Kidney (tissue), 14 donors: ENCODE data around the gene NTMT1. TPM values are rescaled to one million over a fixed set of nuclear protein-coding genes. Genes with fewer than 3 reads are reported as not detected.
"Not testable (repeated sequence)": the region's sequence is repeated elsewhere in the genome, so short reads cannot be mapped to it uniquely, and the experiment has no call there.

Experiments used
- DNase-seq, 5 donors: peaks; one replicate each; pipeline ENCODE4 v3.0.0-alpha.2; 2013 to 2020
- FAIRE-seq: peaks from 2 replicates; lab custom pipeline; 2012; peaks lifted over from hg19 to GRCh38; lab: Jason Lieb, UNC
- H3K27ac ChIP-seq, 2 donors: one replicate each; pipeline ENCODE4 v1.7.0; 2013; ENCODE audit warnings: low read depth in 2 of 2, low read length in 2 of 2, inconsistent platforms in 1 of 2
- H3K27me3 ChIP-seq: one replicate; pipeline ENCODE4 v1.7.1; 2013; ENCODE audit warnings: low read length, inconsistent platforms; ENCODE audit not compliant: control insufficient read depth, insufficient read depth
- H3K36me3 ChIP-seq, 3 donors: one replicate each; pipeline versions ENCODE4 v1.7.0 to v1.7.1; 2013; ENCODE audit warnings: low read length in 3 of 3, control low read depth in 1 of 3, inconsistent platforms in 1 of 3; ENCODE audit not compliant: insufficient read depth in 3 of 3, control insufficient read depth in 2 of 3
- H3K4me1 ChIP-seq, 3 donors: one replicate each; pipeline versions ENCODE4 v1.7.0 to v1.7.1; 2013; ENCODE audit warnings: low read length in 3 of 3, inconsistent platforms in 1 of 3, low read depth in 1 of 3; ENCODE audit not compliant: control insufficient read depth in 2 of 3, insufficient read depth in 2 of 3
- H3K4me3 ChIP-seq, 3 donors: one replicate each; pipeline versions ENCODE4 v1.7.0 to v1.8.1; 2013; ENCODE audit warnings: low read length in 3 of 3, control low read depth in 1 of 3, inconsistent platforms in 1 of 3
- H3K9ac ChIP-seq, 3 donors: one replicate each; pipeline versions ENCODE4 v1.7.0 to v1.7.1; 2013; ENCODE audit warnings: low read length in 3 of 3, control low read depth in 1 of 3, inconsistent platforms in 1 of 3
- H3K9me3 ChIP-seq, 3 donors: one replicate each; pipeline versions ENCODE4 v1.7.0 to v1.7.1; 2013; ENCODE audit warnings: low read length in 3 of 3, control low read depth in 1 of 3, inconsistent platforms in 1 of 3; ENCODE audit not compliant: control insufficient read depth in 2 of 3, insufficient read depth in 1 of 3
- intact Hi-C: fragments of 100-400 bp; cut with DNase I; formaldehyde crosslinking; loops from one replicate; pipeline ENCODE4 v1.11.1; 2022
- polyA plus RNA-seq: library from polyadenylated mRNA; stranded (reverse); fragments of 350-450 nt; fragmentation: Illumina TruSeq; extraction: RNeasy Lipid Tissue Mini Kit (QIAGEN cat#74804); gene quantifications from one replicate; pipeline ENCODE4 v1.2.3, GENCODE V29; 2014; ENCODE audit warnings: low read depth, low replicate concordance; ENCODE audit not compliant: insufficient read depth
- total RNA-seq: library from RNA; stranded (reverse); fragmentation: NEBNext Ultra II Directional; extraction: Animal tissue kit (Norgen Biotek cat#: 25700); gene quantifications from one replicate; pipeline ENCODE4 v1.2.1, GENCODE V29; 2021
- TF ChIP-seq, protein P1 (sequence below): IDR thresholded peaks from 3 replicates; pipeline ENCODE4 v1.5.1; 2012; ENCODE audit warnings: mild to moderate bottlenecking, moderate library complexity, borderline replicate concordance; ENCODE audit not compliant: insufficient read depth; ENCODE audit errors: extremely low read depth
- donor health status: control.
- donor health status: control.
- donor health status: control.
- donor health status: control.
- donor health status: control.
- donor health status: DM: yes; HTN: yes; CAD: no.
- donor health status: Normal renal cell carcinoma (clear cell type).

The NTMT1 gene
- total and polyA plus RNA-seq, 2 donors from 2014 or later, result 32.6 to 61.2 TPM

DNA sequence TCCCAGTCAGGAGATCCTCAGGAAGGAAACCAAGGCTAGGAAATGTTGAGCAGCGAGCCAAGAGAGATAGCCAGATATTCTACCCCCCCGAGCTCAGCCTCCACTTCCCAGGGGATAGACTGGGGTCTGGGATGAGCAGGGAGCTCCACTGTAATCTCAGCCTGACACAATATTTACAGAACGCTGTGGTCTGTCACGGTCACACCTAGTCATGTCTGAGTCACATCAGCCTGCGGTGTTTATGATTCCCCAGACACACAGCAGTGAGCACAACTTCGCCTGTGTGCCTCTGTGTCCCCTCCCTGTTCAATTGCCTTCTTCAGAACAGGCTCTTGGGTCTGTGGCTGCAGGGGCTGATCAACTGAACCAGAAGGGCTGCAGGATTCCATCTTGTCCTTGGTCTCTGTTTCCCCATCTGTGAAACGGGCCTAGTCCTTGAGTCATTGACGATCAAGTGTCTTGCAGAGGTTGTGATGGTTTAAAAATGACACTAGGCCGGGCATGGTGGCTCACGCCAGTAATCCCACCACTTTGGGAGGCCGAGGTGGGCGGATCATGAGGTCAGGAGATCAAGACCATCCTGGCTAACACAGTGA, 30.9 kb downstream of the NTMT1 start:
- TF ChIP-seq, protein P1, sequence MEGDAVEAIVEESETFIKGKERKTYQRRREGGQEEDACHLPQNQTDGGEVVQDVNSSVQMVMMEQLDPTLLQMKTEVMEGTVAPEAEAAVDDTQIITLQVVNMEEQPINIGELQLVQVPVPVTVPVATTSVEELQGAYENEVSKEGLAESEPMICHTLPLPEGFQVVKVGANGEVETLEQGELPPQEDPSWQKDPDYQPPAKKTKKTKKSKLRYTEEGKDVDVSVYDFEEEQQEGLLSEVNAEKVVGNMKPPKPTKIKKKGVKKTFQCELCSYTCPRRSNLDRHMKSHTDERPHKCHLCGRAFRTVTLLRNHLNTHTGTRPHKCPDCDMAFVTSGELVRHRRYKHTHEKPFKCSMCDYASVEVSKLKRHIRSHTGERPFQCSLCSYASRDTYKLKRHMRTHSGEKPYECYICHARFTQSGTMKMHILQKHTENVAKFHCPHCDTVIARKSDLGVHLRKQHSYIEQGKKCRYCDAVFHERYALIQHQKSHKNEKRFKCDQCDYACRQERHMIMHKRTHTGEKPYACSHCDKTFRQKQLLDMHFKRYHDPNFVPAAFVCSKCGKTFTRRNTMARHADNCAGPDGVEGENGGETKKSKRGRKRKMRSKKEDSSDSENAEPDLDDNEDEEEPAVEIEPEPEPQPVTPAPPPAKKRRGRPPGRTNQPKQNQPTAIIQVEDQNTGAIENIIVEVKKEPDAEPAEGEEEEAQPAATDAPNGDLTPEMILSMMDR, result no peak
- Histone ChIP-seq H3K9ac (no peak overlapping the region), H3K9me3 (no peaks in the 10 kb centered on the region), H3K36me3 (no peaks in the 10 kb centered on the region), H3K27me3 (no peaks in the 10 kb centered on the region), H3K4me3 (no peak overlapping the region), H3K4me1 (peaks cover 0 to 4% (median 0%) of the 10 kb centered on the region in 3 donors), H3K27ac (no peak overlapping the region)
- DNase-seq (no peak), FAIRE-seq (no peak)
- intact Hi-C loops, result no loop called here

DNA sequence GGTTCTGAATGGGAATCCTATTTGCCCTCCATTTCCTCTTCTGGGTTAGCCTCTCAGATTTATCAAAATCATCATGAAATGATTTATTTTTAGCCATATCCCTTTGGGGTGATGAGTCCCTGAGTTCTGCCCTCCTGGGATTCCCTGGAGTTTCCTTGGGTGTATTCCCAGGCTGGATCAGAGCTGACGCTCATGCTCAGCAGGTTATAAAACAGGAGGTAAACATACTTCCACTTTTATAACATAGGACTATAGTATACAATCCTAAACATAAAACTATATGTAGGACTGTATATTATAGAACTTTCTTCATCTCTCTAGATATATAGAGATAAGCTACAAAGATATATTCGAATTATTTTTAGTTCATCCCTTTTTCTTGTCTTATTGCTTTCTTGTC, 35.1 kb downstream of the NTMT1 start:
- no peaks in the 10 kb centered on the region for H3K4me1 ChIP-seq
- TF ChIP-seq, protein P1, result no peak
- DNase-seq (no peak), FAIRE-seq (no peak)
- H3K4me3 ChIP-seq, result no peak overlapping the region
- H3K36me3 ChIP-seq, result no peaks in the 10 kb centered on the region
- H3K27ac ChIP-seq, result no peak overlapping the region
- H3K9me3 ChIP-seq, result no peaks in the 10 kb centered on the region
- no peaks in the 10 kb centered on the region for H3K27me3 ChIP-seq
- intact Hi-C loops, result no loop called here
- H3K9ac ChIP-seq, result no peak overlapping the region

DNA sequence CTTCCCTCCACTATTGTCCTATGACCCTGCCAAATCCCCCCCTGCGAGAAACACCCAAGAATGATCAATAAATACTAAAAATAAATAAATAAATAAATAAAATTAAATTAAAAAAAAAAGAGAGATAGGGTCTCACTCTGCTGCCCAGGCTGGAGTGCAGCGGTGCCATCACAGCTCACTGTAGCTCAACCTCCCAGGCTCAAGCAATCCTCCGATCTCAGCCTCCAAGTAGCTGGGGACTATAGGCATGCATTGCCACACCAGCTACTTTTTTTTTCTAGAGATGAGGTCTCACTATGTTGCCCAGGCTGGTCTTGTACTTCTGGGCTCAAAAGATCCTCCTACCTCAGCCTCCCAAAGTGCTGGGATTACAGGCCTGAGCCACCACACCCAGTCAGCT, 36.3 kb downstream of the NTMT1 start:
- H3K4me1 ChIP-seq, H3K36me3 ChIP-seq, H3K9me3 ChIP-seq, H3K9ac ChIP-seq, DNase-seq, H3K27me3 ChIP-seq, H3K27ac ChIP-seq, H3K4me3 ChIP-seq, intact Hi-C loops, FAIRE-seq: not testable (repeated sequence)

DNA sequence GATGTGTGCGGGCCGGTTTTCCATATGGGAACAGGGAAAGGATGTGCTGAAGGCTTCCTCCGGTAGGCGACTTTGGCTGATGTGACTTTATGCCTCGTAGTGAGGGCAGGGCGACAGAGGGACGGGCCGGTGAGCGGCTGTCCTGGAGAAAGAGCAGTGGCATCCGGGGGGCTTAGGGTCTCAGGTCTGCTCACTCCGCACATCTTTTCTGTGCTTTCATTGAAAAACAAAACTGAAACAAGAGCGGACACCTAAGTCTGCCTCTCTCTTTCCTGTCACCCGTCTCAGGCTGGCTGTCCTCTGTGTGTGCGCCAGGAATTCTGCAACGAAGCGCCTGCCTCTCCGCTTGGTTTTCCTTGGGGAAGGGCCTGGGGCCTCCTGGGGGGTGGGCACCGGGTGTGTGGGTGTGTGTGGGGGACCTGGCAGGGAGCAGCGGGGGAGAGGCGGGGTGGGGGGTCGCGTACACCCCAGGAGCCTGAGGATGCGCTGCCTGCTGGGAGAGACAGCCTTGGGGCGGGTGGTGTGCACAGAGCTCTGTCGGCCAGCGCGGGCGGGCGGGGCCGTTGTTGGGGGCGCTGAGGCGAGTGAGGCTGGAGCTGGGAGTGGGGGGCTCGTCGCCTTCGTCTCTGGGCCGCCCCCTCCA, 38.9 kb downstream of the NTMT1 start:
- Histone ChIP-seq H3K27me3 (no peaks in the 10 kb centered on the region), H3K9ac (no peak overlapping the region), H3K4me1 (no peaks in the 10 kb centered on the region), H3K4me3 (peak overlapping the region; percentile 11 to 29 (median 24)), H3K36me3 (no peaks in the 10 kb centered on the region), H3K9me3 (no peaks in the 10 kb centered on the region), H3K27ac (no peak overlapping the region)
- TF ChIP-seq, protein P1, result no peak
- intact Hi-C loops, result no loop called here
- FAIRE-seq (no peak), DNase-seq (peak in 2 of 5 donors; percentile 35 to 42)
